PC-9 (cell line): ENCODE data around the gene FOXA2. TPM values are rescaled to one million over a fixed set of nuclear protein-coding genes. Genes with fewer than 3 reads are reported as not detected.

ENCODE experiments used
- BruUV-seq: library from RNA; stranded (reverse); fragments of 400-500 nt; replicated peaks from 2 replicates; lab custom pipeline; 2021; lab: Mats Ljungman, UMichigan
- CTCF ChIA-PET: fragments of 300-600 bp; sonication (Branson Sonifier 250); formaldehyde crosslinking; loops from one replicate; lab custom pipeline; 2022; ENCODE audit warnings: antibody characterized with exemption; lab: Charles Lee
- POLR2A ChIA-PET: fragments of 300-600 bp; sonication (Branson Sonifier 250); formaldehyde crosslinking; loops from one replicate; lab custom pipeline; 2022; ENCODE audit warnings: antibody characterized with exemption; ENCODE audit not compliant: unreplicated experiment; lab: Charles Lee
- DNase-seq, 2 experiments: peaks; one replicate each; pipeline versions ENCODE4 v3.0.0 to v3.0.0-alpha.2; 2015 to 2022; ENCODE audit warnings: mixed read lengths in 1 of 2
- H2AFZ ChIP-seq: fragments of 200-600 bp; sonication (generic); 2 replicates; pipeline ENCODE4 v1.8.1; 2017; ENCODE audit warnings: antibody characterized with exemption
- H3F3A ChIP-seq: fragments of 200-600 bp; sonication (generic); 2 replicates; pipeline ENCODE4 v1.8.1; 2017; ENCODE audit warnings: antibody characterized with exemption, mild to moderate bottlenecking, low read depth; ENCODE audit not compliant: insufficient read depth
- H3K27ac ChIP-seq: fragments of 200-600 bp; sonication (generic); 2 replicates; pipeline ENCODE4 v1.6.1; 2016; ENCODE audit warnings: mixed run types
- H3K27me3 ChIP-seq: fragments of 200-600 bp; sonication (generic); 2 replicates; pipeline ENCODE4 v1.6.1; 2016; ENCODE audit warnings: low read depth, mixed run types; ENCODE audit not compliant: insufficient read depth
- H3K36me3 ChIP-seq: fragments of 200-600 bp; sonication (generic); 2 replicates; pipeline ENCODE4 v1.6.1; 2016; ENCODE audit warnings: low read depth, mixed run types
- H3K4me1 ChIP-seq: fragments of 200-600 bp; sonication (generic); replicated peaks from 2 replicates; pipeline ENCODE4 v1.6.1; 2016; ENCODE audit warnings: mixed run types; ENCODE audit not compliant: insufficient read depth
- H3K4me2 ChIP-seq: fragments of 200-600 bp; sonication (generic); 2 replicates; pipeline ENCODE4 v1.6.1; 2017; ENCODE audit warnings: mixed run types
- H3K4me3 ChIP-seq: fragments of 200-600 bp; sonication (generic); 2 replicates; pipeline ENCODE4 v1.6.1; 2016; ENCODE audit warnings: mixed run types
- H3K79me2 ChIP-seq: fragments of 200-600 bp; sonication (generic); 2 replicates; pipeline ENCODE4 v1.6.1; 2017; ENCODE audit warnings: low read depth, mixed run types
- H3K9me2 ChIP-seq: fragments of 200-600 bp; sonication (generic); 2 replicates; pipeline ENCODE4 v1.8.1; 2017; ENCODE audit warnings: mild to moderate bottlenecking; ENCODE audit not compliant: insufficient read depth
- H3K9me3 ChIP-seq: fragments of 200-600 bp; sonication (generic); 2 replicates; pipeline ENCODE4 v1.8.1; 2016; ENCODE audit warnings: low read depth; ENCODE audit not compliant: insufficient read depth
- H4K20me1 ChIP-seq: fragments of 200-600 bp; sonication (generic); 2 replicates; pipeline ENCODE4 v1.8.1; 2017; ENCODE audit not compliant: insufficient read depth
- EZH2 ChIP-seq: fragments of 200-600 bp; sonication (generic); IDR thresholded peaks from 2 replicates; pipeline ENCODE4 v1.8.0; 2017; ENCODE audit warnings: antibody characterized with exemption, low read depth
- intact Hi-C: fragments of 100-400 bp; cut with micrococcal nuclease; formaldehyde crosslinking; loops from one replicate; pipeline ENCODE4 v1.10.0; 2022; ENCODE audit not compliant: unreplicated experiment
- total RNA-seq: library from RNA; stranded (reverse); gene quantifications from 2 replicates; pipeline ENCODE4 v1.2.3, GENCODE V29; 2021
- TF ChIP-seq, protein P1 (sequence below): fragments of 200-600 bp; sonication (generic); conservative IDR thresholded peaks from 2 replicates; pipeline ENCODE4 v1.6.1; 2017; ENCODE audit warnings: mixed run types, antibody characterized with exemption, mild to moderate bottlenecking, moderate library complexity

The FOXA2 gene
- total RNA-seq, 1 experiment from 2014 or later = not detected

DNA sequence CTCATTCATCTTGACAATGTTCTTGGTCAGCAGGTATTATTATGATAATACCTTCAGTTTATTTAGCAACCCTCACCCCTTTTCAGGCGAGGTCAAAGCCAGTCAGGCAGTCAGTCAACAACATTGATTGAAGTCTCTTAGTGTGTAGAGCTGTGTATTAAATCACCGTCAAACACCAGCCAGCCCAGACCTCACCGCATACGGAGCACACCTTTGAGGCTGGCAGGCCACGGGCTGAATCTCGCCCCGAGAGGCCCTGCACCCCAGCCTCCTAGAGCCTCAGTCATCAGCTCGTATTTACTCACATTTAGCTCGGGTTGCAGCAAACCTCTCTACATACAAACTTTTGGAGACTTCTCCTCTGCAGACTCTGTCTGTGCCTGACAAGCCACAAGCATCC is 36.0 kb upstream of the FOXA2 start:
- no peak for TF ChIP-seq EZH2
- TF ChIP-seq, protein P1, sequence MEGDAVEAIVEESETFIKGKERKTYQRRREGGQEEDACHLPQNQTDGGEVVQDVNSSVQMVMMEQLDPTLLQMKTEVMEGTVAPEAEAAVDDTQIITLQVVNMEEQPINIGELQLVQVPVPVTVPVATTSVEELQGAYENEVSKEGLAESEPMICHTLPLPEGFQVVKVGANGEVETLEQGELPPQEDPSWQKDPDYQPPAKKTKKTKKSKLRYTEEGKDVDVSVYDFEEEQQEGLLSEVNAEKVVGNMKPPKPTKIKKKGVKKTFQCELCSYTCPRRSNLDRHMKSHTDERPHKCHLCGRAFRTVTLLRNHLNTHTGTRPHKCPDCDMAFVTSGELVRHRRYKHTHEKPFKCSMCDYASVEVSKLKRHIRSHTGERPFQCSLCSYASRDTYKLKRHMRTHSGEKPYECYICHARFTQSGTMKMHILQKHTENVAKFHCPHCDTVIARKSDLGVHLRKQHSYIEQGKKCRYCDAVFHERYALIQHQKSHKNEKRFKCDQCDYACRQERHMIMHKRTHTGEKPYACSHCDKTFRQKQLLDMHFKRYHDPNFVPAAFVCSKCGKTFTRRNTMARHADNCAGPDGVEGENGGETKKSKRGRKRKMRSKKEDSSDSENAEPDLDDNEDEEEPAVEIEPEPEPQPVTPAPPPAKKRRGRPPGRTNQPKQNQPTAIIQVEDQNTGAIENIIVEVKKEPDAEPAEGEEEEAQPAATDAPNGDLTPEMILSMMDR = no peak
- intact Hi-C loops = no loop called here
- ChIA-PET POLR2A (no interaction called here), CTCF (no interaction called here)
- H3K4me2 ChIP-seq = no peak overlapping the region
- no peak overlapping the region for H3K4me3 ChIP-seq
- H2AFZ ChIP-seq = no peak overlapping the region
- no peaks in the 10 kb centered on the region for H4K20me1 ChIP-seq
- H3K4me1 ChIP-seq = peaks cover 30% of the 10 kb centered on the region
- no peaks in the 10 kb centered on the region for H3K79me2 ChIP-seq
- H3K9me2 ChIP-seq = no peaks in the 10 kb centered on the region
- DNase-seq = no peak
- H3F3A ChIP-seq = no peaks in the 10 kb centered on the region
- H3K36me3 ChIP-seq = no peaks in the 10 kb centered on the region
- H3K9me3 ChIP-seq = peaks cover 3% of the 10 kb centered on the region; the same call in 1 of the 2 replicates
- H3K27ac ChIP-seq = no peak overlapping the region
- no peaks in the 10 kb centered on the region for H3K27me3 ChIP-seq
- BruUV-seq = no TSS peak

DNA sequence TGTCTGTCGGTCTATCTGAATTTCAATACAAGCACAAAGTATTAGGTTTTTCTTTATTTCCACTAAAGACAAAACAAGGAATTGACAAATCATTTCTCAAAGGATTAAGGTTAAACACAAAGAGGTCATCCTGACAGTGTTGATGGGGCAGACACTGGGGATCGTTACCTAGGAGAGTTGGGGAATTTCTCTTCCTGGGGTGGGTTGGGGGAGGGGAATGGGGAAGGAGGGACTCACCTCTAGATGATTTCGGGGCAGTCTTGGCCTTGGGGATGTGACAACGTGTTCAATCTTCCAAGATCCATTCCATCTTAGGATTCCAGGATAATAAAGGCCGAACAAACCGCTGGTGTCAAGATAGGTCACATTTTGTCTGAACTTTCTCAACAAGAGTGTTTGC is 35.4 kb upstream of the FOXA2 start:
- intact Hi-C loops = no loop called here
- no TSS peak for BruUV-seq
- H3K9me2 ChIP-seq = no peaks in the 10 kb centered on the region
- no peak overlapping the region for H3K27ac ChIP-seq
- H4K20me1 ChIP-seq = no peaks in the 10 kb centered on the region
- H3K9me3 ChIP-seq = peaks cover 3% of the 10 kb centered on the region; the same call in 1 of the 2 replicates
- POLR2A ChIA-PET = no interaction called here
- no peaks in the 10 kb centered on the region for H3K27me3 ChIP-seq
- CTCF ChIA-PET = no interaction called here
- H3K4me3 ChIP-seq = no peak overlapping the region
- TF ChIP-seq, protein P1 = no peak
- TF ChIP-seq EZH2 = no peak
- H3K79me2 ChIP-seq = no peaks in the 10 kb centered on the region
- peaks cover 30% of the 10 kb centered on the region for H3K4me1 ChIP-seq
- H3K36me3 ChIP-seq = no peaks in the 10 kb centered on the region
- H3F3A ChIP-seq = no peaks in the 10 kb centered on the region
- H2AFZ ChIP-seq = no peak overlapping the region
- no peak for DNase-seq
- no peak overlapping the region for H3K4me2 ChIP-seq

DNA sequence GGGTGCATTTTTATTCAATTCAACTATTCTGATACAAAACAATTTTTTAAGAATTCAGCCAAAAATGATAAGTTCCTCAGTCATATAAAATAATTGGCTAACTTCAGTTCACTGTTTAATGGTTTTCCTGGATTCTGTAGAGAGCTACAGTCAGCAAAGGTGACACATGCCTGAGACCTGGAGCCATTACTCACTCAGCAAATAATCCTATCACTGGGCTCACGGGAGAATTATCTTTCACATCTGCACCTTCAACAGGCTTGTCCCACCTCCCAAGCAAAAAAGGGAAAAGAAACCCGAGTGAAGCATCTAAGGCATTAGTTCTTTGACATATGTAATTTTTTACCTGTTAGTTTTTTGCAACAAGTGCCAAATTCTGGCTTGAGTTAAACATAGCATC is 34.9 kb upstream of the FOXA2 start:
- intact Hi-C loops = no loop called here
- H3K4me2 ChIP-seq = no peak overlapping the region
- ChIA-PET POLR2A (no interaction called here), CTCF (no interaction called here)
- H3F3A ChIP-seq = no peaks in the 10 kb centered on the region
- peaks cover 3% of the 10 kb centered on the region; the same call in 1 of the 2 replicates for H3K9me3 ChIP-seq
- no peaks in the 10 kb centered on the region for H4K20me1 ChIP-seq
- no peaks in the 10 kb centered on the region for H3K79me2 ChIP-seq
- no peaks in the 10 kb centered on the region for H3K27me3 ChIP-seq
- H2AFZ ChIP-seq = no peak overlapping the region
- DNase-seq = no peak
- no peak overlapping the region for H3K27ac ChIP-seq
- TF ChIP-seq EZH2 = no peak
- TF ChIP-seq, protein P1 = no peak
- no TSS peak for BruUV-seq
- no peaks in the 10 kb centered on the region for H3K36me3 ChIP-seq
- no peak overlapping the region for H3K4me3 ChIP-seq
- H3K9me2 ChIP-seq = no peaks in the 10 kb centered on the region
- peaks cover 30% of the 10 kb centered on the region for H3K4me1 ChIP-seq
